HCT116 (cell line): ENCODE measurements around the gene CTNND2. TPM values are rescaled to one million over a fixed set of nuclear protein-coding genes. Genes with fewer than 3 reads are reported as not detected.

Source experiments
- ATAC-seq: fragments of 200-7000 bp; cut with Tn5 transposase; 2 replicates; pipeline ENCODE4 v1.9.1; 2020; ENCODE audit warnings: mild to moderate bottlenecking, moderate library complexity
- BruUV-seq: library from RNA; stranded (reverse); fragments of 400-500 nt; replicated peaks from 2 replicates; lab custom pipeline; 2021; lab: Mats Ljungman, UMichigan
- CTCF ChIA-PET: fragments of 300-600 bp; sonication (Branson Sonifier 250); formaldehyde crosslinking; loops from one replicate; lab custom pipeline; 2021; ENCODE audit warnings: antibody characterized with exemption; lab: Charles Lee
- POLR2A ChIA-PET: fragments of 300-600, 350-600 bp; sonication (Branson Sonifier 250); formaldehyde crosslinking; loops from one replicate; lab custom pipeline; 2021; ENCODE audit warnings: antibody characterized with exemption; lab: Charles Lee
- RAD21 ChIA-PET, 2 experiments: fragments of 300-600 bp; sonication (Branson Sonifier 250); formaldehyde crosslinking; loops; one replicate each; lab custom pipeline; 2023; ENCODE audit warnings: low total read pairs in 2 of 2; ENCODE audit not compliant: uncharacterized antibody in 2 of 2, unreplicated experiment in 2 of 2, low non-redundant PET in 1 of 2; lab: Charles Lee
- DNase-seq: peaks from one replicate; pipeline ENCODE4 v3.0.0-alpha.2; 2010; ENCODE audit warnings: low read depth, low spot score
- H2AFZ ChIP-seq: fragments of 200-600 bp; shearing (Covaris generic), sonication (generic); 2 replicates; pipeline ENCODE4 v1.6.1; 2017; ENCODE audit warnings: low read depth, mixed run types, mixed read lengths, antibody characterized with exemption, low read length; ENCODE audit not compliant: poor library complexity, severe bottlenecking
- H3K27ac ChIP-seq: 2 replicates; pipeline ENCODE4 v1.5.1; 2012; ENCODE audit warnings: low read depth, low read length
- H3K27me3 ChIP-seq: fragments of 200-600 bp; sonication (generic); 2 replicates; pipeline ENCODE4 v1.6.1; 2016; ENCODE audit warnings: mixed run types, low read length, mixed read lengths; ENCODE audit not compliant: insufficient read depth
- H3K36me3 ChIP-seq, 2 experiments: fragments of 200-500 bp in 1 of 2; fragments of 200-600 bp in 1 of 2; sonication (Bioruptor generic) in 1 of 2; sonication (generic) in 1 of 2; 2 replicates each; pipeline versions ENCODE4 v1.5.1 to v1.6.1; 2014 to 2016; ENCODE audit warnings: low read length in 2 of 2, inconsistent platforms in 1 of 2, mixed read lengths in 1 of 2, mixed run types in 1 of 2; ENCODE audit not compliant: insufficient read depth in 2 of 2, control insufficient read depth in 1 of 2
- H3K4me1 ChIP-seq, 2 experiments: fragments of 200-600 bp in 1 of 2; sonication (generic) in 1 of 2; 2 replicates each; pipeline versions ENCODE4 v1.5.1 to v1.6.1; 2012 to 2017; ENCODE audit warnings: low read length in 2 of 2, inconsistent platforms in 1 of 2, mild to moderate bottlenecking in 1 of 2, mixed read lengths in 1 of 2, mixed run types in 1 of 2, moderate library complexity in 1 of 2; ENCODE audit not compliant: insufficient read depth in 2 of 2, control insufficient read depth in 1 of 2
- H3K4me2 ChIP-seq: fragments of 200-600 bp; sonication (generic); 2 replicates; pipeline ENCODE4 v1.6.1; 2017; ENCODE audit warnings: mixed run types, low read length, mixed read lengths
- H3K4me3 ChIP-seq, 2 experiments: fragments of 200-600 bp in 1 of 2; sonication (generic) in 1 of 2; replicated peaks in 1 of 2; 2 replicates each; pipeline ENCODE4 v1.5.1; 2011 to 2016; ENCODE audit warnings: low read length in 2 of 2, control low read depth in 1 of 2, low read depth in 1 of 2, mild to moderate bottlenecking in 1 of 2, mixed read lengths in 1 of 2, mixed run types in 1 of 2
- H3K79me2 ChIP-seq: fragments of 200-600 bp; sonication (generic); 2 replicates; pipeline ENCODE4 v1.6.1; 2017; ENCODE audit warnings: mild to moderate bottlenecking, mixed run types, low read length, moderate library complexity, mixed read lengths; ENCODE audit not compliant: insufficient read depth
- H3K9ac ChIP-seq: fragments of 200-600 bp; sonication (generic); 2 replicates; pipeline ENCODE4 v1.6.1; 2016; ENCODE audit warnings: low read length, mixed read lengths
- H3K9me2 ChIP-seq: fragments of 200-600 bp; sonication (generic), shearing (Covaris generic); 2 replicates; pipeline ENCODE4 v1.6.1; 2017; ENCODE audit warnings: mixed run types, mild to moderate bottlenecking, moderate library complexity; ENCODE audit not compliant: insufficient read depth
- H3K9me3 ChIP-seq, 2 experiments: fragments of 200-500 bp in 1 of 2; fragments of 200-600 bp in 1 of 2; sonication (Bioruptor generic) in 1 of 2; sonication (generic) in 1 of 2; 2 replicates each; pipeline ENCODE4 v1.6.1; 2014 to 2017; ENCODE audit warnings: low read length in 2 of 2, mixed read lengths in 2 of 2, inconsistent platforms in 1 of 2, low read depth in 1 of 2, mild to moderate bottlenecking in 1 of 2, mixed run types in 1 of 2, moderate library complexity in 1 of 2; ENCODE audit not compliant: control insufficient read depth in 1 of 2, insufficient read depth in 1 of 2
- H4K20me1 ChIP-seq: fragments of 200-600 bp; sonication (generic), shearing (Covaris generic); 2 replicates; pipeline ENCODE4 v1.6.1; 2017; ENCODE audit warnings: mixed run types, mild to moderate bottlenecking, moderate library complexity; ENCODE audit not compliant: insufficient read depth
- CTCF ChIP-seq, 3 experiments: fragments of 200-600 bp in 1 of 3; sonication (generic) in 1 of 3; IDR thresholded peaks in 2 of 3; conservative IDR thresholded peaks in 1 of 3; 2 replicates each; pipeline ENCODE4 v1.5.1; 2012 to 2017; ENCODE audit warnings: low read depth in 2 of 3, low read length in 2 of 3, antibody characterized with exemption in 1 of 3, borderline replicate concordance in 1 of 3, control low read depth in 1 of 3, mild to moderate bottlenecking in 1 of 3, mixed read lengths in 1 of 3, mixed run types in 1 of 3, moderate library complexity in 1 of 3; ENCODE audit not compliant: insufficient read depth in 1 of 3
- JUND ChIP-seq: IDR thresholded peaks from 2 replicates; pipeline ENCODE4 v1.6.1; 2012
- POLR2A ChIP-seq: IDR thresholded peaks from 2 replicates; pipeline ENCODE4 v1.7.0; 2011; ENCODE audit warnings: borderline replicate concordance; ENCODE audit not compliant: insufficient read depth, insufficient read length; ENCODE audit errors: extremely low read depth
- TCF7L2 ChIP-seq: IDR thresholded peaks from 2 replicates; pipeline ENCODE4 v1.7.0; 2011; ENCODE audit warnings: borderline replicate concordance, inconsistent platforms; ENCODE audit not compliant: insufficient read depth, insufficient read length; ENCODE audit errors: extremely low read depth
- YY1 ChIP-seq: IDR thresholded peaks from 2 replicates; pipeline ENCODE4 v1.6.1; 2011; ENCODE audit warnings: low read length, low read depth, moderate library complexity, mild to moderate bottlenecking; ENCODE audit not compliant: insufficient replicate concordance; ENCODE audit errors: extremely low read depth
- ZBTB33 ChIP-seq: IDR thresholded peaks from 2 replicates; pipeline ENCODE4 v1.6.1; 2011; ENCODE audit warnings: mild to moderate bottlenecking, low read length, moderate library complexity; ENCODE audit not compliant: insufficient replicate concordance; ENCODE audit errors: extremely low read depth
- intact Hi-C: fragments of 100-400 bp; cut with micrococcal nuclease; formaldehyde crosslinking; loops from 2 replicates; pipeline ENCODE4 v1.10.0; 2022
- total RNA-seq: library from RNA; stranded (reverse); gene quantifications from one replicate; pipeline ENCODE4 v1.2.1, GENCODE V29; 2021; ENCODE audit not compliant: unreplicated experiment

The CTNND2 gene
- total RNA-seq, 1 experiment from 2014 or later, result not detected

GRCh38 chr5:11385251-11385900, 518.9 kb downstream of the CTNND2 start:
- Histone ChIP-seq H3K27me3 (no peaks in the 10 kb centered on the region), H3K4me3 (no peak overlapping the region), H3K9me3 (peaks cover 0 to 7% of the 10 kb centered on the region in 2 experiments; a peak in 2 of 4 replicates), H4K20me1 (no peaks in the 10 kb centered on the region), H3K79me2 (no peaks in the 10 kb centered on the region), H3K36me3 (no peaks in the 10 kb centered on the region), H3K9me2 (no peaks in the 10 kb centered on the region), H3K4me2 (no peak overlapping the region), H3K4me1 (no peaks in the 10 kb centered on the region), H3K27ac (no peak overlapping the region), H3K9ac (no peak overlapping the region), H2AFZ (no peak overlapping the region)
- intact Hi-C loops, result no loop called here
- no peak for DNase-seq
- ChIA-PET RAD21 (no interaction called here), CTCF (no interaction called here), POLR2A (no interaction called here)
- TF ChIP-seq TCF7L2, result no peak
- no peak for TF ChIP-seq JUND
- no peak for TF ChIP-seq POLR2A
- TF ChIP-seq ZBTB33, result no peak
- no TSS peak for BruUV-seq
- no peak for ATAC-seq

- Histone ChIP-seq H3K4me1 (no peaks in the 10 kb centered on the region), H3K4me2 (no peak overlapping the region), H3K79me2 (no peaks in the 10 kb centered on the region), H3K27ac (no peak overlapping the region), H3K9me3 (peaks cover 0 to 7% of the 10 kb centered on the region in 2 experiments; a peak in 2 of 4 replicates), H3K9ac (no peak overlapping the region), H2AFZ (no peak overlapping the region), H3K4me3 (no peak overlapping the region), H4K20me1 (no peaks in the 10 kb centered on the region), H3K27me3 (no peaks in the 10 kb centered on the region), H3K9me2 (no peaks in the 10 kb centered on the region), H3K36me3 (no peaks in the 10 kb centered on the region)
- ChIA-PET RAD21 (no interaction called here), POLR2A (no interaction called here), CTCF (no interaction called here)
- BruUV-seq, result no TSS peak
- DNase-seq (no peak), ATAC-seq (no peak)
- TF ChIP-seq JUND (no peak), YY1 (no peak), CTCF (IDR thresholded peaks at IDR 0.05 in 2 of 3, conservative IDR thresholded peaks at IDR 0.05 in 1 of 3; ENCODE audit: borderline replicate concordance in 1 of 3, insufficient read depth in 1 of 3, low read depth in 2 of 3, low read length in 2 of 3) (no peak)
- intact Hi-C loops, result no loop called here
Observed at GRCh38 chr5:11384441-11385250, 519.6 kb downstream of the CTNND2 start.
